Stomach (tissue), 4 donors: ENCODE measurements around the gene IGF1R.

Experiments used
- CTCF ChIP-seq, 7 experiments: fragments of 450-650 bp in 4 of 7; fragments of 200-600 bp in 3 of 7; sonication (generic) in 3 of 7; IDR thresholded peaks; one replicate each; pipeline ENCODE4 v1.5.1; 2016 to 2019; ENCODE audit warnings: antibody characterized with exemption in 7 of 7, control low read depth in 2 of 7, mild to moderate bottlenecking in 1 of 7
- POLR2A ChIP-seq, 4 donors: fragments of 450-650 bp; IDR thresholded peaks; one replicate each; pipeline ENCODE4 v1.6.1; 2016; ENCODE audit warnings: antibody characterized with exemption in 4 of 4, control low read depth in 2 of 4, mild to moderate bottlenecking in 1 of 4, moderate library complexity in 1 of 4

- TF ChIP-seq CTCF (IDR thresholded peaks at IDR 0.05) (no peak), POLR2A (IDR thresholded peaks at IDR 0.05) (no peak)
Observed at GRCh38 chr15:98686983-98687382, 38.6 kb downstream of the IGF1R start.
